ENCODE data around the gene NLRC5.

The NLRC5 gene

DNA sequence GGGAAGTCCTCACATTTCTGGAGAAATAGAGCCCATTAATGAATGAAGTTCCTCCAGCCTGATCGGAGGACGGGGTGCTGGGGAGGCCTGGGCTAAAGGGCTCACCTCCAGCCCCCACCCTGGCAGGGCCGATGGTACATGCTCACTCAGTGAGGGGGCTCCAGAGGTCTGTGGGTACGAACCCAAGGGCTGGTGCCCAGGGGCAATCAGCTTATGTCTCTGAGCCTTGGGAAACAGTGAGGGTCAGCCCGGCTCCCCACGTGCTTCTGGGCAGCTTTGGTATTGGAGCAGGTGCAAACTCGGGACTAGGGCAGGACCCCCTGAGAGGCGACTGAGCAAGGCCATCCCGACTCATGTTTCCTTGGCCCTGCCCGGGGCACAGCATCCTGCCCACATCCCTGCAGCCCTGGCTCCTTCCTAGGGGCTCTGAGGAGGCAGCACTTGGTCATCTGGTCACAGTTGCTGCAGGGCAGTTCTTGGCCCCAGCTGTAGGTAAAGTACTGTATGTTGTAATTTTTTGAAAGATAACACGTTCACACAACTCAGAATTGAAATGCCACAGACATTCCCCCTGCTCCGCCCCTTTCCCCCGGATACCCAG, 28.6 kb upstream of the NLRC5 start:
- TF ChIP-seq, protein P1, sequence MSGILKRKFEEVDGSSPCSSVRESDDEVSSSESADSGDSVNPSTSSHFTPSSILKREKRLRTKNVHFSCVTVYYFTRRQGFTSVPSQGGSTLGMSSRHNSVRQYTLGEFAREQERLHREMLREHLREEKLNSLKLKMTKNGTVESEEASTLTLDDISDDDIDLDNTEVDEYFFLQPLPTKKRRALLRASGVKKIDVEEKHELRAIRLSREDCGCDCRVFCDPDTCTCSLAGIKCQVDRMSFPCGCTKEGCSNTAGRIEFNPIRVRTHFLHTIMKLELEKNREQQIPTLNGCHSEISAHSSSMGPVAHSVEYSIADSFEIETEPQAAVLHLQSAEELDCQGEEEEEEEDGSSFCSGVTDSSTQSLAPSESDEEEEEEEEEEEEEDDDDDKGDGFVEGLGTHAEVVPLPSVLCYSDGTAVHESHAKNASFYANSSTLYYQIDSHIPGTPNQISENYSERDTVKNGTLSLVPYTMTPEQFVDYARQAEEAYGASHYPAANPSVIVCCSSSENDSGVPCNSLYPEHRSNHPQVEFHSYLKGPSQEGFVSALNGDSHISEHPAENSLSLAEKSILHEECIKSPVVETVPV (CRISPR knock-in tag; IDR thresholded peaks at IDR 0.05): no peak
- no peak for TF ChIP-seq GLIS3 (CRISPR knock-in tag; IDR thresholded peaks at IDR 0.05)
- TF ChIP-seq ARNTL (CRISPR knock-in tag; IDR thresholded peaks at IDR 0.05; ENCODE audit: borderline replicate concordance, low read depth): no peak
- no peak for TF ChIP-seq TOX (CRISPR knock-in tag; IDR thresholded peaks at IDR 0.05; ENCODE audit: borderline replicate concordance)
- TF ChIP-seq TCF4 (CRISPR knock-in tag; IDR thresholded peaks at IDR 0.05; ENCODE audit: borderline replicate concordance): no peak
- TF ChIP-seq, protein P2, sequence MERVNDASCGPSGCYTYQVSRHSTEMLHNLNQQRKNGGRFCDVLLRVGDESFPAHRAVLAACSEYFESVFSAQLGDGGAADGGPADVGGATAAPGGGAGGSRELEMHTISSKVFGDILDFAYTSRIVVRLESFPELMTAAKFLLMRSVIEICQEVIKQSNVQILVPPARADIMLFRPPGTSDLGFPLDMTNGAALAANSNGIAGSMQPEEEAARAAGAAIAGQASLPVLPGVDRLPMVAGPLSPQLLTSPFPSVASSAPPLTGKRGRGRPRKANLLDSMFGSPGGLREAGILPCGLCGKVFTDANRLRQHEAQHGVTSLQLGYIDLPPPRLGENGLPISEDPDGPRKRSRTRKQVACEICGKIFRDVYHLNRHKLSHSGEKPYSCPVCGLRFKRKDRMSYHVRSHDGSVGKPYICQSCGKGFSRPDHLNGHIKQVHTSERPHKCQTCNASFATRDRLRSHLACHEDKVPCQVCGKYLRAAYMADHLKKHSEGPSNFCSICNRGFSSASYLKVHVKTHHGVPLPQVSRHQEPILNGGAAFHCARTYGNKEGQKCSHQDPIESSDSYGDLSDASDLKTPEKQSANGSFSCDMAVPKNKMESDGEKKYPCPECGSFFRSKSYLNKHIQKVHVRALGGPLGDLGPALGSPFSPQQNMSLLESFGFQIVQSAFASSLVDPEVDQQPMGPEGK (CRISPR knock-in tag; IDR thresholded peaks at IDR 0.05; ENCODE audit: borderline replicate concordance): no peak
- TF ChIP-seq ZNF565 (CRISPR knock-in tag; conservative IDR thresholded peaks at IDR 0.05; ENCODE audit: low read depth): no peak
- no peak for TF ChIP-seq ZFP3 (CRISPR knock-in tag; IDR thresholded peaks at IDR 0.05)
- no peak for TF ChIP-seq POU6F1 (CRISPR knock-in tag; IDR thresholded peaks at IDR 0.05; ENCODE audit: borderline replicate concordance, low read depth)
- no peak for TF ChIP-seq OSR1 (CRISPR knock-in tag; IDR thresholded peaks at IDR 0.05)
- TF ChIP-seq ZNF8 (CRISPR knock-in tag; IDR thresholded peaks at IDR 0.05): no peak
- TF ChIP-seq PPARA (CRISPR knock-in tag; IDR thresholded peaks at IDR 0.05; ENCODE audit: borderline replicate concordance): no peak
- ATAC-seq: no peak

GRCh38 chr16:56961386-56961785, 28.0 kb upstream of the NLRC5 start:
- no peak for ATAC-seq

More at GRCh38 chr16:56961386-56961785, 28.0 kb upstream of the NLRC5 start:
- TF ChIP-seq GLIS3 (CRISPR knock-in tag; IDR thresholded peaks at IDR 0.05) (no peak), OSR1 (CRISPR knock-in tag; IDR thresholded peaks at IDR 0.05) (no peak), CREB5 (CRISPR knock-in tag; IDR thresholded peaks at IDR 0.05; ENCODE audit: low read depth) (no peak), ESRRG (CRISPR knock-in tag; IDR thresholded peaks at IDR 0.05) (no peak), ZNF8 (CRISPR knock-in tag; IDR thresholded peaks at IDR 0.05) (no peak), ZC3H10 (CRISPR knock-in tag; IDR thresholded peaks at IDR 0.05) (no peak), ARNTL (CRISPR knock-in tag; IDR thresholded peaks at IDR 0.05; ENCODE audit: borderline replicate concordance, low read depth) (no peak), POU6F1 (CRISPR knock-in tag; IDR thresholded peaks at IDR 0.05; ENCODE audit: borderline replicate concordance, low read depth) (no peak), ISL1 (CRISPR knock-in tag; IDR thresholded peaks at IDR 0.05) (no peak), ZFP3 (CRISPR knock-in tag; IDR thresholded peaks at IDR 0.05) (no peak), TSHZ2 (CRISPR knock-in tag; IDR thresholded peaks at IDR 0.05) (no peak), ZNF70 (CRISPR knock-in tag; IDR thresholded peaks at IDR 0.05) (no peak), TOX (CRISPR knock-in tag; IDR thresholded peaks at IDR 0.05; ENCODE audit: borderline replicate concordance) (no peak), RARB (CRISPR knock-in tag; IDR thresholded peaks at IDR 0.05) (no peak), ZFP30 (CRISPR knock-in tag; IDR thresholded peaks at IDR 0.05) (no peak)
- TF ChIP-seq, protein P1 (CRISPR knock-in tag; IDR thresholded peaks at IDR 0.05): no peak

Data from SK-N-SH treated with all-trans-retinoic acid at 6 μM for 48 hours (cell line).